ENCODE data around the gene SYNPR.

Gene SYNPR

DNA sequence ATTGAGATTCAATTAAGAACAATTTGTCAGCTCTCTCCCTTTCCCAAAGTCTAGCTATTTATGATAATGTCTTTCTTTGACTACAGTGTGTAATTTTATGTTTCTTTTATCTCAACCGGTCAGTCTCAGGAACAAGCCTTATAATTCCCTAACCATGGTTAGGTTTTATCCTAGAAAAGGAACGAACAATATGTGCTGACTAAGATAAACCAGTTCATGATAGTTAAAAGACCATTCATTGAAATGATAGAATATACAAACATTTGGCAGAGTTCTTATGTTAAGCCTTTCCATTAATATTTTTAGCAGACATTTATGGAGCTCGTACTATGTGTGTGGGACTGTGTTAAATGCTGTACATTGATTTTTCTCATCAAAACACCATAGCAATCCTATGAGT is 106.3 kb downstream of the SYNPR start:
- no peak for DNase-seq (ENCODE audit: low read depth in 2 of 2)

DNA sequence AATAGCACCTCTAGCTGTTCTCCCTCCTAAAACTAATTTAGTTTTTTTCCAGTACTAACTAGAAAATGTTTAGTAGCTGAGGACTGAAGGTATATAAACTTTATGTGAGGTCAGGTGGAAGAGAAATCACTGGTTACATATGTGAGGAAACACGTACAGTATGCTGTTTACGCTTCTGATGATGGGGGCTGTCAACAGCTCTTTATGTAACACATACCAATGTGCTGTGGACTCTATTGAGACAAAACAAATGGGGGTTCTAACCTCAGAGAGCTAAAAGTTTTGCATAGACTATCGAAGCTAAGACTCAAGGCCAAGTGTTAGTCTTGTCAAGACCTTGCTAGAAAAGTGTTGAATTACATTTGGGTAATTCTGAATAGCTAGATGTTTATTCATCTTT is 107.5 kb downstream of the SYNPR start:
- no peak for DNase-seq (ENCODE audit: low read depth in 2 of 2)

DNA sequence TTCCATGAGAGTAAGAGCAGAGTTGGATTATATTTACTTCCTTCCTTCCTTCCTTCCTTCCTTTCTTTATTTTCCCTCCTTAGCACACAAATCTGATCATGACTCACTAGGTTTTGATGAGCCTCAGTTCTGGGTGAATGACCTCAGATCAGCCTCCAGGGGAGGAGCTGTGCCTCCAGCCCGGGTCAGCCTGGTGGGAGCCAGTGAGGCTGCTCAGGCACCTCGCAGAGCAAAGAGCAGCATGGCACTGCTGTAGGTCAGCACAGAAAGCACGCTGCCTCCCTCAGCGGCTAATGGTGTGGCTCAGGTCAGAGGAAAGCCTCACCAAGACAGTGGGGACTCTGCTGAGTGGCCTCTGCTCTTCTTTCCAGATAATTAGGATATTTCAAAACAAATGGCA is 108.5 kb downstream of the SYNPR start:
- no peak for DNase-seq (ENCODE audit: low read depth in 2 of 2)

DNA sequence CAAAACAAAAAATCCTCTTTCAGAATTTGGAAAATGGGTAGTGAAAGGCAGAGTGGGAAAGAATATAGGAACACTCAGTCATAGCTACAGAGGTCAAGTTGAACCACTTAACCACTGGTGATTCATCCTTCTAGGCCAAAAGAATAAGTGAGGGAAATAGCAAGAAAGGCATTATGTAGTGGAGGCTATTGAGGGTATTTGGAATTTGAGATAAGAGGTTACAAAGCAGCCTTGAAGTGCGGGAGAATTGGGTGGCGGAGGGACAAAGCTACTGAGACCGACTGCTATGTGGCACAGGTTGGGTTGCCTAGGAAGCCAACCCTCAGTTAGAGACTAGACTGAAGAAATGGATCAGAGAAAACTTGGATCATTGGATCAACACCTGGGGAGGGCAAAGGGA is 109.5 kb downstream of the SYNPR start:
- DNase-seq (ENCODE audit: low read depth in 2 of 2), result no peak

DNA sequence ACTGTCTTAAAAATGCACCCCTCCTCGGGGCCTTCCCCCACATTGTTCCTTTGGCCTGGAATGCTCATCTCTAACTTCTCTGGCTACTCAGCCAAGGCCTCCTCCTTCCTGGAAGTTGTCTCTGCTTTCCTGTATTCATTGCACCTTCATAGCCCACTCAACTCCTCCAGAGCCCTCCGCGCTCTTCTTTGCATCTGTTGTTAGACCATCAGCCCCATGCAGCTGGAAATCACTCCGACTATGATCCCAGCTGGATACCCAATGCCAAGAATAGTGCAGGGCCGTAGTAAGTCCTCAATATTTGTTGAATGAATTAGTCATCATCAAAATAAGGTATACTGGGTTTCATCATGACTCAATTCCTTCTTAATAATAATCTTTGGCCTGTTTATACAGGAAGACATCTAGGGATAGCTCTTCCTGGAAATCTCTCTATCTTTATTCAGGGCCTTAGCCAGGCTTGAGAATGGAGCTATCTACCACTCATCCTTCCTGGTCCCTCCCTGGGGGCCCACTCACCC is 112.7 kb downstream of the SYNPR start:
- no peak for DNase-seq (ENCODE audit: low read depth in 2 of 2)

DNA sequence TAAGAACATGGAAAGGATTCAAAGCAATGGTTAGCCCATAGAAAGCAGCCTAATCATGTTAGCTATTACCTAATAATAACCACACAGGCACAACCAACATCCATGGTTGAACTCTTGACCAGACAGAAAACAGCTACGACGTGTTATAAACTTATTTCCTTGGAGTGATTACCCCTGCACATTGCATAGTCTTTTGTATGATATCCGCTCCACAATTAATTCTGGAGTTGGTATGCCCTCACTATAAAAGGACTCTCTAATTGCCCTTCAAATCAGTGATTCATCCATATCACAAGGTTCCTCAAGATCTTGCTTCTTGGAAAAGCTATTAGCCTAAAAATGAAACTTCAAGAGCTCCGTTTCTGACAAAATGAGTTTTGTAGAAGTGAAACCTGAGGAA is 117.9 kb downstream of the SYNPR start:
- DNase-seq (ENCODE audit: low read depth in 2 of 2), result no peak

DNA sequence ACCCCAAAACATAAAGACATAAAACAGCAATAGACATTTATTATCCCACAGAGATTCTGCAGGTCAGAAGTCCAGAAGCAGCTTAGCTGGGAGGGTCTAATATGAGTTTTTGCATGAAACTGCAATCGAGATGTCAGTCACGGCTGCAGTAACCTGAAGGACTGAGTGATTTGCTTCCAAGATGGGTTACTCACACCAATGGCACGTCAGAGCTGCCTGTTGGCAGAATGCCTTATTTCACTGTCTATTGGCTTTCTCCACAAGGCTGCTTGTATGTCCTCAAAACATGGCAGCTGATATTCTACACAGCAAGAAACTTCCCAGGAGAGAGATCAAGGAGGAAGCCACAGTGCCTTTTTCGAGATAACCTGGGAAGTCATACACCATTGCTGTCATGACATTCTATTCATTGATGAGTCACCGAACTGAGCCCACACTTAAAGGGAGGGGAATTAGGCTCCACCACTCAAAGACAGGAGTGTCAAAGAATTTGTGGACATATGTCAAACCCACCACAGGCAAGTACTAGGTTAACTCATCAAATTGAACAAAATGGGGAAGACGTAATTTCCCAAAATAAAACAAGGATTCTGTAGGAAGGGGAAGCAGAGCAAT is 122.2 kb downstream of the SYNPR start:
- DNase-seq (ENCODE audit: low read depth in 2 of 2), result peak in 1 of 2 experiments; percentile 9

DNA sequence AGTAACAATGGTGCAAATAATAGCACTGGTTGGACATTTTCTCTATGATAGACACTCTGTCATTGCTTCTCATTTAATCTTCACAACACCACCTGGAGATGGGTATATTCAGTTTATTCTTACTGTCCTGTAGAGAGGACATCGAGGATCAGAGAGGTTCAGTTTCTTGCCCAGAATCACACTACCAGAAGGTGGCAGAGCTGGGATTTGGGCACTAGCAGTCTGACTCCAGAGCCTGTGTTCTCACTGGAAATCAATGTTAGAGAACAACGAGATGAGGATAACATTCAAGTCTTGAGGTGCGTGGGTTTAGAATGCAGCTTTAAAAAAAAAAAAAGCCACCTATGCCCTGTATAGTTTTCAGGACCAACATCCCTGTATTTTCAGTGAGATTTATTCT is 127.8 kb downstream of the SYNPR start:
- no peak for DNase-seq (ENCODE audit: low read depth in 2 of 2)

DNA sequence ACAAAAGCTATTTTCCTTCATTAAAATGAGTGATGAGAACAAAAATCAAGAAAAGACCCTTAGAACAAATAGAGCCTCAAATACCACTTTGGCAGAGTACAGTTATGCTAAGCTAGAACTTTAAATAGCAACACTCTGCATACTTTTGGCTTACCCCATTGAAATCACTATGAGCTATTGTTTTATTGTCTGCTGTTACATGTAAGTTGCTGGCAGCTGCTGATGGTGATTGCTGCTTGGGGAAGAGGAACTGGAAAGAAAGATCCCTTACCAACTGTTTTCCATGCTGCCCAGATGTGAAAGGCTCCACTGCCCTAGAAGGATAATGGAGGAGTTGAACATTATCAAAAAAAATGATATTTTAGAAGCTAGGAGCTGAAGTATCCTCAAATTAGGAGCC is 135.4 kb downstream of the SYNPR start:
- DNase-seq (ENCODE audit: low read depth in 2 of 2), result no peak

DNA sequence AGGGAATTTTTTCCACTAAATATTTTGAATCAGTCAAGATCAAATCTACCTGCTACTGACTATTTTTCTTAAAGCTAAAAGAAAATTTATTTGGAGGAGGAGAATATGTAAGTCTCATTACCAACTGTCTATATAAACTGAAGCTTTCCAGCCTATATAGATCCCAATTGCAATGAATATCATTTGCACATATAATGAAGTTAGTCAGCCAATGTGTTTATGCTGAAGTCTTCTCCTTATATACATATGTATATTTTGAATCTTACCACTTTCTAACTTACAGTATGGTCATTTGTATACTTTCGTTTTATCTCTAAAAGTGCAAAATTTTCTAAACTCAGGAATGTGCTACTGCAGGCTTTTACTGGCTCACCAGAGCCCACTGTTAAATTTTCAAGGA is 136.5 kb downstream of the SYNPR start:
- no peak for DNase-seq (ENCODE audit: low read depth in 2 of 2)

DNA sequence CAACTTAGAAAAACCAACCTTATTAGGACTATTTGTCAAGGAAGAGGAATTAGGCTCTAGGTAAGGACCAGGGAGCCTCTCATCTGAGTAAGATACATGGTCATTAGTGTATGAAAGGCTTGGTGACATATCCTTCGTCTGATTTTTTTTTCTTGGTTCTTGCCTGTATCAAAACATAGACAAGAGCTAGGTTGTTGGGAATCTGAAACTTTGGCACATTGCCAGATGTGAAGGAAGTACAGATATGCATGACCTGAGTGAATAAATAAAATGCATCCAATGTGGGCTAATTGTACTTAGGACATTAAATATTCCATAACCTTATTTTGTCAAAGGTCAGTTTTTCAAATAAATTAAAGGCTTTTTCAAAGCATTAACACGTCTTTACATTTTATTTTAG is 151.8 kb downstream of the SYNPR start:
- DNase-seq (ENCODE audit: low read depth in 2 of 2), result no peak

DNA sequence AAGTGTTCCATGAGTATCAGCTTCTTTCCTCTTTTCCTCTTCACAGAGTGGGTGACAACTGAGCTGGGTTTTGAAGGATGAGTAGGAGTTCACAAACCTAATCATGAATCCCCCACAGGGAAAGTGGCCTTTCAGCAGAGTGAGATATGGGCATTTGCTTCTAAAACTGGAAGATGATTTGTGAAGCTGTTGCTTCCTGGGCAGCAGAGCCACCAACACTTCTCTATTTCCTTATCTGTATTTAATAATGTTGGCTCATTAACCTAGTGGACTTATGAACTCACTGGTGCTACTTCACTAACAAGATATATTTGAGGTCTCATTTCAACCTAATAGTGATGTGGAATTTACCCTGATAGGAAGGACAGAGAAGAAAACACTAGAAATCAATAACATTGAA is 152.8 kb downstream of the SYNPR start:
- no peak for DNase-seq (ENCODE audit: low read depth in 2 of 2)

DNA sequence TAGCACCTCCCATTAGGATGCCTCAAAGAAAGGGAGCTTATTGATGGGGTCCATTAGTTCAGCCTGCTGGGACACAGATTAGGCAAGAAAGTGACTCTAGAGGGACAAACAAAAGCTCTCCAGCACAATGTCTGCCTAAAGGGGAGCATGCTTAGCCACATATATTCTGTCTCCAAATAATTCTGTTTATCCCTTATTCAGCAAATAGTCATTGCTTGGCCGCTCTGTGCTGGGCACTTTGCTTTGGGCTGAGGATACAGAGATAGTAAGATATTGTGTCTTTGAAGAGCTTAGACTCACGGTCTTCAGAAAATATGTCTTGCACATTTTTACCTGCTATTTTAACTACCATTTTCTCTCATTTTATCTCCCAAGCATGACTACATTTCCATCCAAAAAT is 159.8 kb downstream of the SYNPR start:
- no peak for DNase-seq (ENCODE audit: low read depth in 2 of 2)

DNA sequence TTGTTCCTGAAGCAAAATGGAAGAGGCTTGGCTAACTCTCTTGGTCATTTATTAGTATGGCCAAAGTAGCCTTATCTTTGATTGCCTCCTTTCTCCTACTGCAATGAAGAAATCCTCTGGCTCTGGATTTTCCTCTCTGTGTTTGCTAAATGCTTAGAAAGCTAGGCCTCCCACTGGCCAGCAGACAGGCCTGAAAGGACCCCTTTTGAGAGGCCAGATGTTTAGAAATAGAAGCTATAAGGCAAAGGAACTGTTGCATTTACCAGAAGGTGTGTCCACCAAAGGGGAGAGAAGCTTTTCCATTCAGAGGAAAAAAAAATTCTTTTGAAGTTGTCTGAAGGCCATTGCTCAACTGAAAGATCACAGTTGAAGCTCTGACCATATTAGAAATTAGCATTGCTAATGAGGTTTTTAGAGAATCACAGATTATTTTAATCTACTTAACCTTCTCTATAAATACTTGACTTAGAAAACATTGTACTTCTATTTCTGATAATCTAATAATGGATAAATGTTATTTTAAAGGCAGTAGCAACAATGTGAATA is 160.8 kb downstream of the SYNPR start:
- DNase-seq (ENCODE audit: low read depth in 2 of 2), result no peak

DNA sequence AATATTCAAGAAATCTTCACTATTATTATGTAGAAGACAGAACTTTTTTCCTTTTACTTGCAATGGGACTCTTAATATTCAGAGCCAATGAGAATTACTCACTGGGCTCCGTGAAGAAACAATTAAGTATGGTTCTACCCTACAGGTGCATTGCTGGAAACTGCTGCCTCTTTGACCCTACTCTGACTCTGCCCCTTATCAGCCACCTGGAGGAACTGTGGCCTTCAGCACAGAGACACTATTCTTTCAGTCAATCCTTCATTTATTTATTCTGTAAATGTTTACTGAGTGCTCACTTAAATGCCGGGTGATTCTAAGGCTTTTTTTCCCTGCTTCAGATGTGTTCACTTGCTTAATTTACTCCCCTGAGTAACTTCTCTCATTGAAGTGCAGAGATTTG is 163.2 kb downstream of the SYNPR start:
- no peak for DNase-seq (ENCODE audit: low read depth in 2 of 2)

DNA sequence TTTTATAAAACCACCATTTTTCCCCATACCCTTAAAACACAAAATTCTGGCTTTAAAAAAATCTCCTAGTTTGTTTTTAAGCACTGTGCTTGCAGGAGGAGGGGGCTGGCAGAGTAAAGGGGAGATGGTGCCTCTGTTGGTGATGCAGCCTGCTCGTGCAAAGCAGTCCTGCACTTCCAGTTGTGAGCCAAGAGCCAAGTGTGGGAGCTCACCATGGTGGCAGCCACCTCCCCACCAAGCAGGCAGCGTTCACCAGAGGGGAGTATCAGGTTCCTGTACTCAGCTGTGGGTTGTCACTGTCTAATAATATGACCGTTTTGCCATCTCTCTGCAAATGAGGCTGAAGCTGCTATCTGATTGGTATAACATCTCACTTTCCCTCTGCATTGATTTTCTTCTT is 164.8 kb downstream of the SYNPR start:
- no peak for DNase-seq (ENCODE audit: low read depth in 2 of 2)

DNA sequence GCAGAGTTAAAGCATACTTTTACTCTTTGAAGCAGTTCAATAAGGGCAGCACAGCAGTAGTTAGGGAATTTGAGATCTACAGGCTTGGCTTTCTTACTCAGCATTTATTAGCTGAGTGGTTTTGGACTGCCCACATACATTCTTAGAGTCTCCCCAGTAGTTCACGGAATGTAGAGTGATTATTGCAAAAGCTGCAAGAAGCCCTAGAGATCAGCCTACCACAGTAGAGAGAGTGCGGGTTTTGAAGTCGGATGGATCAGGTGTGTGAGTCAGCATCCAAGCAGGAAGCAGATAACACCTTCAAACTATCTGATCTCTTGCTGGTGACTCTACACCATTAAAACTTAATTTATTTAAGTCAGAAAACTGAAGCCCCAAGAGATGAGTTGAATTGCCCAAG is 171.9 kb downstream of the SYNPR start:
- no peak for DNase-seq (ENCODE audit: low read depth in 2 of 2)

DNA sequence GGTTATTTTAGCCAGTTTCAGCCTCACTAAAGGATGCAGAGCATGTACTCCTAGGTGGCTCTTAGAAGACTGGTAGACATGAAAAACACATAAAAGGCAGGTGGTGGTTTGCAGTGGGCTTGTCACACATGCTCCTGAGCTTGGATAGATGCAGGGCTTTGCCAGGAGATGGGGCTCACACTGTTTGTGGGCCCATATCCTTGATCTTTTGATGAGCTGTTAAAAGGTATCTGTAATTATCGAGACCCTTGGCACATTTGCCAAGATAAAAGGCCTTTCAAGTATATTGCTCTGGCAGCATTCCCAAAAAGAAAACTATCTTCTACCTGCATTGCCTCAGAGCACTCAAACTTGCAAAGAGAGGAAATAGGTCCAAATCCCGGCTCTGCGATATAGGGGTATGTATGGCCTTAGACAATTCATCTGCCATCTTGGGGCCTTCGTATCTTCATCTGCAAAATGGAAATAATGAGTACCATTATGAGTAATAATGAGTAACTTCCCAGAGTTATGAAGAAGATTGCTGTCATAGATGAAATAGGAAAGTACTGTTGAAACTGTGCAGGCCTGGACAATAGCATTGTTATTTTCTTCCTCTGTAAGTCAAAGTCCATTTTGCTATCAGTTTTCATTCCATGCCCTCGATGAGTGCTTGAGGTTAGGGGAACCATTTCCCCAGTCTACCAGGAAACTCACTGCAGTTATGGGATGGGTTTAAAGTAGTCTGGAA is 172.7 kb downstream of the SYNPR start:
- DNase-seq (ENCODE audit: low read depth in 2 of 2), result no peak

DNA sequence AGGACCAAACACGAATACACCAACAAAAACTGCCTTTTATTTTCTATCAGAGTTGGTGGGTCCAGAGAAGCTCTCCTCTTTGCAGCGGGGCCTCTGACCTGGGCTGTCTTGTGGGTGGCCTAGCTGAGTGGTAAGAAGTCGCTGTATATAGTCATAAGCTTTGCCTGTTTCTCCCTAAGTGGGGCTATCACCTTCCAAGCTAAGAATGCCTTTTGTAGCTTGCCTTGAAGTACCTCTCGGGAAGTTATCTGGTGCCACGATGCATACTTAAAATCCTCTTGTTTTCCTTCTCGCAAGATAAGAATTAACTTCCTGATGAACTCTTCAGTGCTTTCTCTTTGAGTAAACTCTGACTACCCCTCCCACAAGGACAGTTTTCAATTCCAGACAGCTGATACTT is 178.8 kb downstream of the SYNPR start:
- no peak for DNase-seq (ENCODE audit: low read depth in 2 of 2)

DNA sequence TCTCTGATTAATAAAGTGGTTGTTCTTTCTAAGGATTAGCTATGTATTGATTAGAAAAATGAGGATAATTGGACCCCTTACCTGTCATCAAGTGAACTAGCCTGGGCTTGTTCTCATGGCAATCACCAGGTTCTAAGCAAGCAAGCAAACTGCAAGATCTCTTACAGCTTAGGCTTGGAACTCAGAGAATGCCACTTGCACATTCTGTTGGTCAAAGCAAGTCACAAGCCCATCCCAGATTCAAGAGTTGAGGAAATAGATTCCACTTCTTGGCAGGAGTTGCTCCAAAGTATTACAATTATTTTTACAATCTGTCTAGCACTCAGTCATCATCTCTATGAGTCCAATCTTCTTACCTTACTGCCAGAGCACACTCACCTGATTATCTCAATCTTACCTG is 180.3 kb downstream of the SYNPR start:
- no peak for DNase-seq (ENCODE audit: low read depth in 2 of 2)

DNA sequence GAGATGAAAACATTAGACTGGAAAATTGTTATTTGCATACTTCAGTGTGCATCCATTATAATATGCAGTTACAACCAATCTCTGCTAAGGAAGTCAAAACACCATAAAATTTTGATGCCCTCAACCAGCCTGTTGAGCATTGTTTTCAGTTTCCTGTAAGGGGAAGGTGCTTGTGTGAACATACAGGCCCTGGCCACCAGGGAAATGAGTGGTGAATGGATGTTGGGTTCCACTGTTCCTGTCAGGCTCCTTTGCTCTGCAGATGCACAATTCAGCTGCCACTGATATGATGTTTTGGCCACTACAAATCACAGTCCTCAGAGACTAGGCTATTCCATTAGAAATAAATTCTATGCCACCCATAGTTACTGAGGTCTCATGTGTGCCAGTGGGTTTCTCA is 184.6 kb downstream of the SYNPR start:
- DNase-seq (ENCODE audit: low read depth in 2 of 2), result no peak

DNA sequence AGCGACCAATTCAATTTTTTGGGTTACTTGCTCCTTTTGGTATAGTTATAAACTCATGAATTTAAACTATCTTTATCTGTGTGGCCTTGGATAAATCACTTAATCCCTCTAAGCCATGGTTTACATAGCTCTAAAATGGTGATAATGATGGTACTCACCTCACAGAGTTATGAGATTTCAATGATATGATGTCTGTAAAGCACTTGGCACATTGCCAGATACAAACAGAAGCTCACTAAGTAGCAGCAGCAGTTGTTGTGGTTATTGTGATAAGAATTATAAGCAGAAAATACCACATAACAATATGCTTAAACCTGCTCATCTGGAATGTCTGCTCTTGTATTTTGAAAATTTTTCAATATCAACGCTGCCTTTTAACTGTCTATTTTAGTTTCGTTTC is 189.3 kb downstream of the SYNPR start:
- DNase-seq (ENCODE audit: low read depth in 2 of 2), result no peak

DNA sequence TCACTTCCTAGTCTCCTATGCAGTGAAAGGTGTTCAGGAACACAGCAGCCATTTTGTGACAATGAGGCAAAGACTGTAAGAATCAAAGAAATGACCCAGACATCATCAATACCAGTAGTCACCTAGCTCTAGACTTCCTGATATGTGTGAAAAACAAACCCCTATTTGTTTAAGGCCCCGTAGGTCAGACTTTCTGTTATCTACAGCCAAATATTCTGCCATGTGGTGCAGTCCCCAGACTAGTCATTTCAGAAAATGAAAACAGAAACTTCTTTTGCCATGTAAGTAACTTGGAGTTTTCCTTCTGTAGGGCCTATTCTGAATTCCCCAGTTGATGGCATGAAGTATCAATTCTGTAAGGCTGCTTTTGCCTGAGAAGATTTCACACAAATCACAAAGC is 192.6 kb downstream of the SYNPR start:
- DNase-seq (ENCODE audit: low read depth in 2 of 2), result no peak

All from fibroblast of skin of left biceps (primary cell).